ENCODE data around the gene ERGIC3.
A peak's percentile ranks its signal among the peaks of the same experiment; 100 is the strongest.

Gene ERGIC3

DNA sequence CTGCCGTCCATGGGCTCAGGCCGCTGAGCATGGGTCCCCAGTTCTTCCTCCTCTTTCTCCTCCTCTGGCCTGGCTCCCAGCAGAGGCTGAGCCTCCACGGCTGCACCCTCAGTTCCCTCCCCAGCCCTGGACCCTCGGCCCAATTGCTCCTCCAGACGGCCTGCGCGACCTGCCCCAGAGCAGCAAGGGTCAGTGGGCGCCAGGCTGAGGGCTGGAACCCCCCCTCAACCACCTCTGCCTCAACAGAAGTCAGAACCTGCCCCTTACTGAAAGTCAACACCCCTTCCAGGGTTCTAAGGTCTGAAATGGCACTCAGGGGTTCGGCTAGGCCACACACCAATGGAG is 57.9 kb downstream of the ERGIC3 start:
- no peak for DNase-seq

DNA sequence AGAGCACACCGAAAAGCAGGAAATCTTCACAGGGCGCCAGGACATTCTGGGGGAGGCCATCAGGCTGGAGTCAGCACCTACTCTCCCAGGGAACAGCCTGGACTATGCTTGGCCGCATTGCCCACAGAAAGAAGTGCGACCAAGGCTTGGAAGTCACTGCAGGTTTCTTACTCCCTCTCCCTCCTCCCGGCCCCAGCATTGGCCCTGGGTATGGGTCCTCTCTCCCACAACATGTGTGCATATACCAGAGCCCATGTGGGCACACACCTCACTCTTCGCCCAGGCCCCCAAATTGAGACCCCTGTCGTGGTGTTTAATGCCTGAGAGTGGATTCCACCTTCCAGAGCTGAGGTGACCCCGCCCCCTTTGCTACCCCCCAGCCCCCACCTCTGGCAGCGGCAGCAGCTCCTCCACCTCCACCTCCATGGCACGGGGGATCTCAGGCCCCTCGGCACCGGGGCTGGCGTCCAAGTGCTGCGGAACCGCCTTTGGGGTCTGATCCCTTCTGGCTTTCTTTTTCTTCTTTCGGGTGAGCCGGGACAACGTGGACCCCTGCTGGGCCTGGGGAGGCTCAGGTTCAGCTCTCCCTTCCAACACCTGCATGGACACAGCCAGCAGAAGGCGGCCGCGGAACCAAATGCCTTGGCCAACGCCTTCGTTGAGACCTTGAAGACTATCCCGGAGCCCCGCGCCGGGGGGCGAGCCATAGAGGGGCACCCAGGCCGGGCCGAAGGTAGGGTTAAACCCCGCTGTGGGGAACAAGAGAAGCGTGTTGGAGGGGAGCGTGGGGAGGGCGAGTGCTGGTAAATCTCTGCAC is 58.5 kb downstream of the ERGIC3 start:
- DNase-seq = no peak

DNA sequence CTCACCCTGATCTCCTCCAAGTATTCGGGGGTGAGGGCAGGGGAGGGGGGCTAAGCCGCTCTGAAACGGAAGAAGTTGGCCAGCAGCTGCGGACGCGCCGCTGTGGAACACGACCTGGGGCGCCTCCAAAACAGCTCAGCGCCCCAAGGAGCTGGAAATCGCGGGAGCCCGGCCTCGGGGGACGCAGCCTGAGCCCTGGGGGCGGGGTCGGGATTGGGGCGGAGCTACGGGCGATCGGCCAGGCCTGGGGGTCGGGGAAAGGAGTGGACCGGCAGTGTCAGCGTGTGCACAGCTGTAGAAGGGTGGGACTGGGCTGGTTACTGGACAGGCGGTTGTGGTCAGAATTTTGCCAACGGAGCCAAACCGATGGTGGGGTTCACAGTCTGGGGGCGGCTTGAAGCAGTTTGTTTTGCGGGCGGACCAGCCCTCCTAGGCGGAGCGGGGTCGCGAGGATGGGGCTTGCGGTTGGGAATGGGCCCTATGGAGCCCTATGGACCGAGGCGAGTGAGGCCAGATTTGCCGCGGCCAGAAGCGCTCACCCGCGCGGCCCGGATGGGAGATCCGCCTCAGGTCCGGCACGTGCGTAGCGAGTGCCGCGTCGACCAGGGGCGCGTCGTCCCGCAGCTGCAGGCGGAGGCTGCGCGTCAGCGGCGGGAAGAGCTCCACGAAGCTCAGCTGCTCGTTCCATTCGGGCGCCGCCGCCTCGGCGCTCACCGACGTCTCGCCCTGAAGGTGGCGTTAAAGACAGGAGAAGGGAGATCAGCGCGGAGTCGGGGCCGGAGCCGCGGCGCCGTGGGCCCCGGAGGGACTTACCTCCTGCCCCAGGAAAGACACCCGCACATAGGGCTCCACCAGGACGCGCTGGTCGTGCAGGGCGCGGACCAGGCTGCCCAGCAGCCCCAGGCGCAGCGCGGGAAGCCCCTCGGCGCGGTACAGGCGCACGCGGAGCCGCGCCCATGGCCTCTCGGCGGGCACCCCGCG is 59.4 kb downstream of the ERGIC3 start:
- DNase-seq = peak; percentile 59

DNA sequence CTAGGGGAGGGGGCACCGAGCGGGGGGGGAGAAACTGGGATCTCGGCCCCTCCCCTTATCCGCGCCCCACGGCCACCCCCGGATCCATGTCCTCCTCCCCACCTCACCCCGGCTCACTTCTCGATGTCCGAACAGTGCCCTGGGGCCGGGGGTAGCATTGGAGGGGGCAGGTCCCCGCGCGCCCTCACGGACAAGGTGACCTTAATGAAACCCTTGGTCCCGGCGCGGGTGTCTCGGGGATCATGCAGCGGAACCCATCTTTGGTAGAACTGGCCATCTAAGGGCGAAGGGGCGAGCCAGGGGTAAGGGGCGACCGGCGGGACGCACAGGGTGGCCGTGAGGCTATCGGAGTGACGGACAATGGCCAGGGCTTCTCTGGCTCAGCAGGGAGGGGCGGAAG is 60.1 kb downstream of the ERGIC3 start:
- DNase-seq = no peak

DNA sequence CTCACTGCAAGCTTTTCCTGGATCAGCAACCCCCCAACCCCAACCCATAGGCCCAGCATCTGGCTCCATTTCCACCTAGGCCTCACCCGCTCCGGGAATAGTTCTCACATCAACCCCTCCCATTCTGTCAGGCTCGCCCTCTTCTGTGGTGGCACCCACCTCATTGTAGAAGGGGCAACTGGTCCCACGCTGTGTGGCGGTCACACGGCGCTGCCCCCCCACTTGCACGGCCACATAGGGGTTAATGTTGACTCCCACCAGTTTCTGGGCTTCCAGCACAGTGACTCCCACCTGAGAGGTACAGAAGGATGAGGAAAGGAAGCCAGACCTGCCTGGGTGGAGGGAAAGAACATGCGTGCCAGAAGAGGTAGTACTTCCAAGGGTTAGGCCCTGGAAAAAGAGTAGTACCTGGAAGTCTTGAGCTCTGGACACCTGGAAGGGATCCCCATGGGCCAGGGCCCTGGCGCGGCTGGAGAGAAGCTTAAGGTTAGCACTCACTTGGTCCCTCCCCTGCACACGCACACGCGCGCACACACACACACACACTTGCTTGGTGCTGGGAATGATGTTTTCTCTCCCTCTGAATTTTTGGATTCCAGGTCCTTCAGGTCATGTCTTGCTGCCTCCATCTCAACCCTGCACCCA is 61.1 kb downstream of the ERGIC3 start:
- DNase-seq = no peak

DNA sequence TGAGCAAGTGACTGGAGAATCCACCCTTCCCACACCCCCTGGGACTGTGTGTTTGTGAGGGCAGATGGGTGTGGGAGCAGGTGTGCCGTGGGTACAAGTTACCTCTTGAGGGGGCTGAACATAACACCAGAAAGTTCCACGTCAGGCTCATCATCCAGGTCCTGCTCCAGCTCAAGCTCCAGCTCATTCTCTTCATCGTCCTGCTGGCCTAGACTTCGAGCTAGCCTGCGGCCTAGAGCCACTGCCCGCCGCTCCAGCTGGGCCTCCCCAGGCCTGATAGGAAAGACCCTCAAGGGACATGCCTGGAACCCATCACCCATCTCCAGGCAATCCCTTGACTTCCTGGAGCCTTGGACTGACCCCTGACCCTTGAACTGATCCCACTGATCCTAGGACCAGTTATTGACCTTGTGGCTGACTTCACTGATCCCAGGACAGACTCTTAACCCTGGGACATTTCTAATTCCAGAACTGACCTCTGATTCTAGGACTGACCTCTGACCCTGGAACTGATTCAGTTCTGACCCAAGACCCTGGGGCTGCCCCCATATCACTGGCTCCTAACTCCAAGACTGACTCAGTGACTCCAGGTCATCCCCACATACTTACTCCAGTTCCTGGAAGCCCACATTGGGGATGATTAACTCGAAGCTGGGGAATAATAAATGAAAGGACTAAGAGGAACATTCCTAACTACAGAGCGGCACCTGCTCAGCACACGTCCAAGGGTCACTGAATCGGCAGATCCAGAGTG is 62.0 kb downstream of the ERGIC3 start:
- DNase-seq = no peak

DNA sequence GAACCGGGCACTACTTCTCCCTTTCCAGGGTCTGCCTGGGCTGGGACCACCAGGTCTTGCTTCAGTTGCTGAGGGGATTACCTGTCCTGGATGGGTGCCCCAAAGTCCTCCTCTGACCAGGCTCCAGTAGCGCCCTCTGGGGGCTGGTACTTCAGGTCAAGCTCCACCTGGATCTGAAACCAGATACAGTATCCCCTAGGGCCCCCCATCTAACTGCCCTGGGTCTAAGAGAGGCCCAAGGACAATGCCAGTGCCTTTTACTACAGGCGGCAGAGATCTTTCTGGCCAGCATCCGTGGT is 62.5 kb downstream of the ERGIC3 start:
- no peak for DNase-seq

DNA sequence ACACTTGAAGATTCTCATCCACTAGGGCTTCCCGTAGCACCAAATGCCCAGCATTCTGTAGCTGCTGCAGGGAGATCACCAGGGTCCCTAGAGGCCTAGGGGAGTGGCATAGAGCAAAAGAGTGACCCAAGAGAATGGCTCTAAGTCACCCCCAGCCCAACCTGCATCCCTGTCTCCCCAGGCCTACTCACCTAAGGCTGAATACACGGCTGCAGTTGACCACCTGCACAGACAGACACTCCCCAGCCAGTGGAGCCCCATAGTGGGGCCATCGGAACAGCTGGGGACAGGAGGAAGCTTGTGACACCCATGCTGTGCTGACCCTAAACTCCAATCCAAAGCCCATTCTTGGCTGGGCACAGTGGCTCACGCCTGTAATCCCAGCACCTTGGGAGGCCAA is 64.2 kb downstream of the ERGIC3 start:
- no peak for DNase-seq
